Activated CD8-positive, alpha-beta memory T cell treated with anti-CD3 and anti-CD28 coated beads, Interleukin-2, amount 10 ng/mL, durations not matched to agents 7 days and 5 days (primary cell): ENCODE measurements around the gene HEY2. TPM values are rescaled to one million over a fixed set of nuclear protein-coding genes. Genes with fewer than 3 reads are reported as not detected.

Experiments
- ATAC-seq: fragments of 150-1000 bp; cut with Tn5 transposase; one replicate; pipeline ENCODE4 v1.10.0; 2021; ENCODE audit warnings: moderate library complexity
- CTCF ChIA-PET: fragments of 350-600 bp; sonication (Branson Sonifier 250); formaldehyde crosslinking; loops from one replicate; lab custom pipeline; 2021; ENCODE audit warnings: antibody characterized with exemption; lab: Charles Lee
- DNase-seq: peaks from one replicate; pipeline ENCODE4 v3.0.0-alpha.2; 2020
- H3K27ac Mint-ChIP-seq: one replicate; pipeline ENCODE4 v1.8.0; 2021; ENCODE audit warnings: mild to moderate bottlenecking, mixed read lengths
- H3K27me3 Mint-ChIP-seq: one replicate; pipeline ENCODE4 v1.8.0; 2021; ENCODE audit warnings: mixed read lengths
- H3K36me3 Mint-ChIP-seq: one replicate; pipeline ENCODE4 v1.8.0; 2021; ENCODE audit warnings: mild to moderate bottlenecking, mixed read lengths
- H3K4me1 Mint-ChIP-seq: one replicate; pipeline ENCODE4 v1.8.0; 2021; ENCODE audit warnings: mixed read lengths
- H3K4me3 Mint-ChIP-seq: one replicate; pipeline ENCODE4 v1.8.0; 2021; ENCODE audit warnings: mild to moderate bottlenecking, moderate library complexity, mixed read lengths
- H3K9me3 Mint-ChIP-seq: one replicate; pipeline ENCODE4 v1.8.0; 2022; ENCODE audit warnings: low read depth, mixed read lengths
- total RNA-seq, 2 experiments: library from RNA; stranded (reverse); gene quantifications; one replicate each; pipeline ENCODE4 v1.2.3, GENCODE V29; 2021

The HEY2 gene
- total RNA-seq, 2 experiments from 2014 or later, result not detected

- Mint-ChIP-seq H3K27me3 (no peaks in the 10 kb centered on the region), H3K27ac (peak overlapping the region; percentile 99), H3K4me1 (peaks cover 51% of the 10 kb centered on the region), H3K4me3 (peak overlapping the region; percentile 85), H3K9me3 (no peaks in the 10 kb centered on the region), H3K36me3 (peaks cover 13% of the 10 kb centered on the region)
- CTCF ChIA-PET, result interaction anchor here (0.9 to 8.8 kb wide), 27 partner anchors 9 to 489 kb away, joined by 3 to 135 read pairs (median 7); partner anchors contain the start of genes HDDC2, HINT3 and TRMT11
- ATAC-seq (peak; percentile 34), DNase-seq (peak; percentile 71)
Measured at GRCh38 chr6:125789576-125790357, 40.3 kb downstream of the HEY2 start.

- no peaks in the 10 kb centered on the region for H3K27me3 Mint-ChIP-seq
- ATAC-seq (peak; percentile 85), DNase-seq (peak; percentile 89)
- H3K36me3 Mint-ChIP-seq, result peaks cover 15% of the 10 kb centered on the region
- H3K27ac Mint-ChIP-seq, result peak within 1 kb of the TSS; percentile 99
- no peaks in the 10 kb centered on the region for H3K9me3 Mint-ChIP-seq
- CTCF ChIA-PET, result interaction anchor here (0.8 to 8.8 kb wide), 36 partner anchors 8 to 489 kb away, joined by 3 to 135 read pairs (median 6); partner anchors contain the start of genes HDDC2, HINT3 and TRMT11
- H3K4me3 Mint-ChIP-seq, result peak within 1 kb of the TSS; percentile 92
- peaks cover 54% of the 10 kb centered on the region for H3K4me1 Mint-ChIP-seq
Measured at GRCh38 chr6:125790358-125791150, 41.1 kb downstream of the HEY2 start, which contains the start of gene NCOA7. Gene NCOA7, plus strand, starts transcription at chr6:125790960. Its CDS starts 24,395 bp downstream, at chr6:125815355.

DNA sequence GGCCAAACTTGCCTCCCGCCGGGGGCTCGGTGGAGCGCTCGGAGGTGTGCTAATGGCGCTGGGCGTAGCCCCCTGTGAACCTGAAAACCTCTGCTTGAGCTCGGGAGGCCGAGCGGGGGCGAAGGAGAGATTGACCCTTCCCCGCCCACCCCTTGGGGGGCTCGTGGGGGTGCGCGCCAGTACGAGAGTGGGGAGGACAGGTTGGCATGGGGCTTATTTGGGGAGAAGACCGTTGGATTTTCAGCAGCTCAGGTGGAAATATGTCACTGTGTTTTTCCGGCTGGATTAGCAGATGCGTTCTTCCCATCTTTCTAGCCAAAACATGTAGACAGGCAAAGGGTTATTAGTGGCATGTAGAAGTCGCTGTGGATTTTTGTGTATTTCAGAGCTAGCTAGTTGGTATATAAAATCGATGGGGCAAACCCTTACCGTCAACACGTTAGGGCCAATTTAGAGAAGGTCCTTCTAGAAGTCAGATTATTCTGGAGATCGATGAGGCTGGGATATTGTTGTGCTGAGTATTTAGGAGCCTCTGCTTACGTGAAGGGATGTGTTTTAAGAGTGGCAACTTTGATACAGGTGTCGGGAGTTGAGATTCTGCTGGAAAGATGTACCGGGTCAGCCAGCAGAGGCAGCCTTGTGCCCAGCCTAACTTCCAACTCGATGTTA is 41.9 kb downstream of the HEY2 start:
- no peaks in the 10 kb centered on the region for H3K9me3 Mint-ChIP-seq

GRCh38 chr6:125791820-125792165 is 42.4 kb downstream of the HEY2 start:
- H3K36me3 Mint-ChIP-seq, result peaks cover 12% of the 10 kb centered on the region
- peak overlapping the region; percentile 92 for H3K4me3 Mint-ChIP-seq
- H3K9me3 Mint-ChIP-seq, result no peaks in the 10 kb centered on the region
- CTCF ChIA-PET, result interaction anchor here (0.7 to 8.8 kb wide), 25 partner anchors 9 to 204 kb away, joined by 3 to 135 read pairs (median 9); partner anchors contain the start of genes HINT3 and TRMT11
- H3K4me1 Mint-ChIP-seq, result peaks cover 56% of the 10 kb centered on the region
- no peaks in the 10 kb centered on the region for H3K27me3 Mint-ChIP-seq
- ATAC-seq, result no peak
- peak overlapping the region; percentile 82 for H3K27ac Mint-ChIP-seq
- DNase-seq, result no peak

More for the DNA sequence above, 41.9 kb downstream of the HEY2 start:
- no peaks in the 10 kb centered on the region for H3K27me3 Mint-ChIP-seq
- peak; percentile 74 for DNase-seq
- CTCF ChIA-PET, result interaction anchor here (0.7 to 8.8 kb wide), 37 partner anchors 10 to 490 kb away, joined by 3 to 135 read pairs (median 6); partner anchors contain the start of genes HDDC2, HINT3 and TRMT11
- peak; percentile 41 for ATAC-seq
- H3K4me1 Mint-ChIP-seq, result peaks cover 56% of the 10 kb centered on the region
- H3K36me3 Mint-ChIP-seq, result peaks cover 12% of the 10 kb centered on the region
- peak overlapping the region; percentile 92 for H3K4me3 Mint-ChIP-seq
- H3K27ac Mint-ChIP-seq, result peak overlapping the region; percentile 82

DNA sequence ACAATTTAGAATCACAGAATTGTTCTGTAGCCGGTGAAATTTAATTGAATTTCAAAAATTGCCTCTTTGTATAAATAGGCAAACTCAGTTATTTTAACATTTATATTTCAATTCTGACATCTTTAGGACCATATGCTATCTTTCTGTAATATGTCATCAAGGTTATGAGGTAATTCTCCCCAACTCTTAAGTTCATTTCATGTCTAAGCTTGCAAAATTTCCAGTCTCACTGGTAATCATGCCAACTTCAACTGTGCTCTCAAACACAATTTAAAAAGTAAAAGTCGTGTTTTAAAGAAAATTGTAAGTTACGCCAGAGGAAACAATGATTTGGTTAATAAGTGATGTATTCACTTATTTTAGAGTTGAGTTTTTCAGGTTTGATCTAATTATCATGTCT is 42.7 kb downstream of the HEY2 start:
- peaks cover 55% of the 10 kb centered on the region for H3K4me1 Mint-ChIP-seq
- H3K27ac Mint-ChIP-seq, result peak overlapping the region; percentile 43
- peak overlapping the region; percentile 92 for H3K4me3 Mint-ChIP-seq
- peaks cover 11% of the 10 kb centered on the region for H3K36me3 Mint-ChIP-seq
- H3K9me3 Mint-ChIP-seq, result no peaks in the 10 kb centered on the region
- no peak for ATAC-seq
- no peaks in the 10 kb centered on the region for H3K27me3 Mint-ChIP-seq
- no peak for DNase-seq
- CTCF ChIA-PET, result interaction anchor here (0.7 to 8.8 kb wide), 24 partner anchors 9 to 203 kb away, joined by 3 to 135 read pairs (median 10); partner anchors contain the start of genes HINT3 and TRMT11

DNA sequence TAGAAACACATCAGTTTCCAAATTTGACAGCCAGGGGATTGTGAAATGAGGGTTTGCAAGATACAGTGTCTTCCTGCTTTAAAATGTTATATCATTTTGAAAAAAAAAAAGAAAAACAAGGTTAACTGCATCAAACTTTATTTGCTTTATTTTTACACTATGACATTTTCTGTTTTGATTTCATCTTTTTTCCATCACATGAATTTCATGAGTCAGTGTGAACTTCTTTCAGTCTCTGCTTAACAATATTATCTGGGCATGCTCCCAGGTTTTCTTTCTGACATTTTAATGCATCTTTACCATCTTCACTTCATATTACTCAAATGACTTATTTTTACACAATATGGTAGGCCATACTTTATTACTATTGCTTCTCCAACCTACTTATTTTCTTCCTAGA is 43.2 kb downstream of the HEY2 start:
- ATAC-seq (no peak), DNase-seq (no peak)
- Mint-ChIP-seq H3K9me3 (no peaks in the 10 kb centered on the region), H3K27ac (no peak overlapping the region), H3K4me3 (peak overlapping the region; percentile 92), H3K27me3 (no peaks in the 10 kb centered on the region), H3K4me1 (peaks cover 54% of the 10 kb centered on the region), H3K36me3 (peaks cover 7% of the 10 kb centered on the region)
- CTCF ChIA-PET, result interaction anchor here (1.1 to 8.8 kb wide), 6 partner anchors 11 to 183 kb away, joined by 3 to 135 read pairs (median 12); partner anchors contain the start of gene HINT3

DNA sequence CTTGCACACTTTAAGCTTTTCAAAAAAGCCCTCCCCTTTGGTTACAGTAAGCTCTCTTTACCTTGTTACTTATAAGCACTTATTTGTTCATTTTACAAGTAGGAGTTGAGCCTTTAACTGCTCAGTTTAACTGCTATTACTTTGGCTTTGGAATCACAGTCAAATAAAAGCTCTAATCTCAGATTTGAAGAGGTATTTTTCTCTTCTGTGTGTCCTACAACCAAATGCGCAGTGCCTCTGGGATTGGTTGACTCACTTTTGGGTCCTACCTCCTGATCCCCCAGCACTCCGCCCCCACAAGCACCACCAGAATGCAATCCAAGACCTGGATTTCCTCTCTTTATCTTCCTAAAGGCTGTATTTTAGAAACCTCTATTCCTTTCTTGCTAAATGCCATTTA is 43.8 kb downstream of the HEY2 start:
- H3K4me3 Mint-ChIP-seq, result no peak overlapping the region
- CTCF ChIA-PET, result interaction anchor here (4.6 to 8.8 kb wide), 2 partner anchors 12 to 164 kb away, joined by 87 to 135 read pairs; partner anchors contain the start of gene HINT3
- no peaks in the 10 kb centered on the region for H3K27me3 Mint-ChIP-seq
- H3K36me3 Mint-ChIP-seq, result peaks cover 7% of the 10 kb centered on the region
- DNase-seq (no peak), ATAC-seq (no peak)
- peaks cover 50% of the 10 kb centered on the region for H3K4me1 Mint-ChIP-seq
- no peak overlapping the region for H3K27ac Mint-ChIP-seq
- no peaks in the 10 kb centered on the region for H3K9me3 Mint-ChIP-seq

DNA sequence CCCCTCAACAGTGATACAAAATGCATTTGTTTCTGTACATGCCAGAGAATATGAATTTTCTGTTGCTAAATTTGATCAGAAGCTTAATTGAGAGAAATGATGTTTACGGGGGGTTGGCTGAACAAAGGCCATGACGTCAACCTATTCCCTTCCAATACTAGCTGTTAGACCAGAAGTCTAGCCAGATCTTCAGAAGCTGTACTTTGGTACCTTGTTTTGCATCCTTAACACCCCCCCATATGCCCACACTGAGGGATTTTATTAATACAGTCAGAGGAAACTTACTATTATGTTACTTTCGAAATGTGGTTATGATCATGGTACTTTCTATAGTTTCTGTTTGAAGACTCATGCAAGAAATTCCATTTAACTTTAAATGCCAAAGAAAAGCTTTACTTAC is 44.4 kb downstream of the HEY2 start:
- Mint-ChIP-seq H3K4me1 (peaks cover 46% of the 10 kb centered on the region), H3K27me3 (no peaks in the 10 kb centered on the region), H3K4me3 (peak overlapping the region; percentile 58), H3K36me3 (peaks cover 9% of the 10 kb centered on the region), H3K9me3 (no peaks in the 10 kb centered on the region), H3K27ac (peak overlapping the region; percentile 66)
- CTCF ChIA-PET, result interaction anchor here (1.1 to 8.8 kb wide), 2 partner anchors 159 to 164 kb away, joined by 3 to 135 read pairs; partner anchors contain the start of gene HINT3
- no peak for DNase-seq
- ATAC-seq, result no peak

- no peak for DNase-seq
- CTCF ChIA-PET, result interaction anchor here (1.1 to 8.8 kb wide), 2 partner anchors 158 to 163 kb away, joined by 3 to 135 read pairs; partner anchors contain the start of gene HINT3
- Mint-ChIP-seq H3K9me3 (no peaks in the 10 kb centered on the region), H3K4me1 (peaks cover 41% of the 10 kb centered on the region), H3K27ac (no peak overlapping the region), H3K4me3 (peak overlapping the region; percentile 58), H3K27me3 (no peaks in the 10 kb centered on the region), H3K36me3 (peaks cover 13% of the 10 kb centered on the region)
- ATAC-seq, result no peak
Measured at GRCh38 chr6:125794342-125795137, 45.1 kb downstream of the HEY2 start.

- H3K9me3 Mint-ChIP-seq, result no peaks in the 10 kb centered on the region
- ATAC-seq (no peak), DNase-seq (no peak)
- CTCF ChIA-PET, result interaction anchor here (1.2 to 8.8 kb wide), 2 partner anchors 14 to 162 kb away, joined by 3 to 135 read pairs; partner anchors contain the start of gene HINT3
- no peak overlapping the region for H3K27ac Mint-ChIP-seq
- peaks cover 36% of the 10 kb centered on the region for H3K4me1 Mint-ChIP-seq
- H3K36me3 Mint-ChIP-seq, result peaks cover 18% of the 10 kb centered on the region
- no peak overlapping the region for H3K4me3 Mint-ChIP-seq
- H3K27me3 Mint-ChIP-seq, result no peaks in the 10 kb centered on the region
Measured at GRCh38 chr6:125795301-125795700, 45.9 kb downstream of the HEY2 start.

GRCh38 chr6:125797120-125797885 is 47.9 kb downstream of the HEY2 start:
- H3K4me3 Mint-ChIP-seq, result no peak overlapping the region
- H3K36me3 Mint-ChIP-seq, result peaks cover 27% of the 10 kb centered on the region
- DNase-seq, result no peak
- no peaks in the 10 kb centered on the region for H3K9me3 Mint-ChIP-seq
- CTCF ChIA-PET, result interaction anchor here (1.6 kb wide), 1 partner anchor 159 kb away, joined by 7 read pairs; no protein-coding TSS in a partner anchor
- no peak overlapping the region for H3K27ac Mint-ChIP-seq
- H3K27me3 Mint-ChIP-seq, result no peaks in the 10 kb centered on the region
- H3K4me1 Mint-ChIP-seq, result peaks cover 29% of the 10 kb centered on the region
- no peak for ATAC-seq
